Measurements from ENCODE around the gene HSD11B1. TPM values are rescaled to one million over a fixed set of nuclear protein-coding genes. Genes with fewer than 3 reads are reported as not detected.

HSD11B1 gene
- total RNA-seq, 1 donor: 0.10 TPM

GRCh38 chr1:209749670-209750323 lies 45.2 kb downstream of the HSD11B1 start:
- peaks cover 62% of the 10 kb centered on the region for H3K4me1 ChIP-seq (ENCODE audit: insufficient read depth, low read length)
- H3K4me3 ChIP-seq (ENCODE audit: low read length): no peak overlapping the region
- no peaks in the 10 kb centered on the region for H3K27me3 ChIP-seq (ENCODE audit: insufficient read depth, low read length)
- no peaks in the 10 kb centered on the region for H3K9me3 ChIP-seq (ENCODE audit: low read depth, low read length)

- H3K9me3 ChIP-seq (ENCODE audit: low read depth, low read length): no peaks in the 10 kb centered on the region
- no peak overlapping the region for H3K4me3 ChIP-seq (ENCODE audit: low read length)
- H3K27me3 ChIP-seq (ENCODE audit: insufficient read depth, low read length): no peaks in the 10 kb centered on the region
- peaks cover 76% of the 10 kb centered on the region for H3K4me1 ChIP-seq (ENCODE audit: insufficient read depth, low read length)
Observed at GRCh38 chr1:209751627-209752231, 47.1 kb downstream of the HSD11B1 start.

- H3K9me3 ChIP-seq (ENCODE audit: low read depth, low read length): no peaks in the 10 kb centered on the region
- peaks cover 80% of the 10 kb centered on the region for H3K4me1 ChIP-seq (ENCODE audit: insufficient read depth, low read length)
- H3K27me3 ChIP-seq (ENCODE audit: insufficient read depth, low read length): no peaks in the 10 kb centered on the region
- H3K4me3 ChIP-seq (ENCODE audit: low read length): no peak overlapping the region
Observed at GRCh38 chr1:209752890-209753289, 48.2 kb downstream of the HSD11B1 start.

- Histone ChIP-seq H3K4me1 (ENCODE audit: insufficient read depth, low read length) (peaks cover 86% of the 10 kb centered on the region), H3K4me3 (ENCODE audit: low read length) (peak overlapping the region; percentile 56), H3K9me3 (ENCODE audit: low read depth, low read length) (no peaks in the 10 kb centered on the region), H3K27me3 (ENCODE audit: insufficient read depth, low read length) (no peaks in the 10 kb centered on the region)
Observed at GRCh38 chr1:209755256-209755655, 50.6 kb downstream of the HSD11B1 start.

GRCh38 chr1:209755926-209756614 lies 51.4 kb downstream of the HSD11B1 start, which contains the start of gene TRAF3IP3:
Gene TRAF3IP3 (plus strand): TSS chr1:209756053. CDS start chr1:209760040, 3,987 bp downstream.
- Histone ChIP-seq H3K4me3 (ENCODE audit: low read length) (peak within 1 kb of the TSS; percentile 56), H3K4me1 (ENCODE audit: insufficient read depth, low read length) (peaks cover 86% of the 10 kb centered on the region), H3K9me3 (ENCODE audit: low read depth, low read length) (no peaks in the 10 kb centered on the region), H3K27me3 (ENCODE audit: insufficient read depth, low read length) (no peaks in the 10 kb centered on the region)

GRCh38 chr1:209756615-209757445 lies 52.2 kb downstream of the HSD11B1 start:
- Histone ChIP-seq H3K4me3 (ENCODE audit: low read length) (peak overlapping the region; percentile 56), H3K4me1 (ENCODE audit: insufficient read depth, low read length) (peaks cover 86% of the 10 kb centered on the region), H3K27me3 (ENCODE audit: insufficient read depth, low read length) (no peaks in the 10 kb centered on the region), H3K9me3 (ENCODE audit: low read depth, low read length) (no peaks in the 10 kb centered on the region)

GRCh38 chr1:209758400-209758799 lies 53.8 kb downstream of the HSD11B1 start:
- no peaks in the 10 kb centered on the region for H3K27me3 ChIP-seq (ENCODE audit: insufficient read depth, low read length)
- H3K9me3 ChIP-seq (ENCODE audit: low read depth, low read length): no peaks in the 10 kb centered on the region
- peak overlapping the region; percentile 56 for H3K4me3 ChIP-seq (ENCODE audit: low read length)
- peaks cover 88% of the 10 kb centered on the region for H3K4me1 ChIP-seq (ENCODE audit: insufficient read depth, low read length)

- no peak overlapping the region for H3K4me3 ChIP-seq (ENCODE audit: low read length)
- peaks cover 86% of the 10 kb centered on the region for H3K4me1 ChIP-seq (ENCODE audit: insufficient read depth, low read length)
- H3K9me3 ChIP-seq (ENCODE audit: low read depth, low read length): no peaks in the 10 kb centered on the region
- no peaks in the 10 kb centered on the region for H3K27me3 ChIP-seq (ENCODE audit: insufficient read depth, low read length)
Observed at GRCh38 chr1:209759829-209760359, 55.2 kb downstream of the HSD11B1 start.

- no peaks in the 10 kb centered on the region for H3K9me3 ChIP-seq (ENCODE audit: low read depth, low read length)
- H3K4me3 ChIP-seq (ENCODE audit: low read length): no peak overlapping the region
- no peaks in the 10 kb centered on the region for H3K27me3 ChIP-seq (ENCODE audit: insufficient read depth, low read length)
- peaks cover 88% of the 10 kb centered on the region for H3K4me1 ChIP-seq (ENCODE audit: insufficient read depth, low read length)
Observed at GRCh38 chr1:209761011-209761635, 56.5 kb downstream of the HSD11B1 start.

- H3K27me3 ChIP-seq (ENCODE audit: insufficient read depth, low read length): no peaks in the 10 kb centered on the region
- H3K9me3 ChIP-seq (ENCODE audit: low read depth, low read length): no peaks in the 10 kb centered on the region
- peaks cover 90% of the 10 kb centered on the region for H3K4me1 ChIP-seq (ENCODE audit: insufficient read depth, low read length)
- no peak overlapping the region for H3K4me3 ChIP-seq (ENCODE audit: low read length)
Observed at GRCh38 chr1:209766051-209766450, 61.4 kb downstream of the HSD11B1 start.

GRCh38 chr1:209767096-209767495 lies 62.5 kb downstream of the HSD11B1 start:
- Histone ChIP-seq H3K9me3 (ENCODE audit: low read depth, low read length) (no peaks in the 10 kb centered on the region), H3K4me1 (ENCODE audit: insufficient read depth, low read length) (peaks cover 90% of the 10 kb centered on the region), H3K4me3 (ENCODE audit: low read length) (no peak overlapping the region), H3K27me3 (ENCODE audit: insufficient read depth, low read length) (no peaks in the 10 kb centered on the region)

- H3K27me3 ChIP-seq (ENCODE audit: insufficient read depth, low read length): no peaks in the 10 kb centered on the region
- peak overlapping the region; percentile 81 for H3K4me3 ChIP-seq (ENCODE audit: low read length)
- no peaks in the 10 kb centered on the region for H3K9me3 ChIP-seq (ENCODE audit: low read depth, low read length)
- H3K4me1 ChIP-seq (ENCODE audit: insufficient read depth, low read length): peaks cover 90% of the 10 kb centered on the region
Observed at GRCh38 chr1:209767706-209768105, 63.1 kb downstream of the HSD11B1 start.

GRCh38 chr1:209768354-209768774 lies 63.7 kb downstream of the HSD11B1 start:
- Histone ChIP-seq H3K4me3 (ENCODE audit: low read length) (peak overlapping the region; percentile 81), H3K9me3 (ENCODE audit: low read depth, low read length) (no peaks in the 10 kb centered on the region), H3K27me3 (ENCODE audit: insufficient read depth, low read length) (no peaks in the 10 kb centered on the region), H3K4me1 (ENCODE audit: insufficient read depth, low read length) (peaks cover 90% of the 10 kb centered on the region)

- H3K4me3 ChIP-seq (ENCODE audit: low read length): peak overlapping the region; percentile 81
- H3K9me3 ChIP-seq (ENCODE audit: low read depth, low read length): no peaks in the 10 kb centered on the region
- no peaks in the 10 kb centered on the region for H3K27me3 ChIP-seq (ENCODE audit: insufficient read depth, low read length)
- peaks cover 99% of the 10 kb centered on the region for H3K4me1 ChIP-seq (ENCODE audit: insufficient read depth, low read length)
Observed at GRCh38 chr1:209769171-209769904, 64.7 kb downstream of the HSD11B1 start.

All from mononuclear cell (primary cell).